Measurements from ENCODE around the gene OR2A42.
"Not testable (repeated sequence)": the region's sequence is repeated elsewhere in the genome, so short reads cannot be mapped to it uniquely, and the experiment has no call there.

- TF ChIP-seq EZH2 (IDR thresholded peaks at IDR 0.05; ENCODE audit: insufficient read depth, poor library complexity, severe bottlenecking); EZH2phosphoT487 (IDR thresholded peaks at IDR 0.05; ENCODE audit: insufficient read depth, low read depth): not testable (repeated sequence)
Measured at GRCh38 chr7:144226866-144227265, 12.5 kb downstream of the OR2A42 start.
